Ovary (tissue), 3 donors: ENCODE results near the gene PDE4D.
"Not testable (repeated sequence)": the region's sequence is repeated elsewhere in the genome, so short reads cannot be mapped to it uniquely, and the experiment has no call there.

ENCODE experiments used
- EP300 ChIP-seq: sonication (generic); formaldehyde crosslinking; IDR thresholded peaks from one replicate; pipeline ENCODE4 v1.6.1; 2017; ENCODE audit warnings: antibody characterized with exemption
- POLR2A ChIP-seq: fragments of 450-650 bp; IDR thresholded peaks from one replicate; pipeline ENCODE4 v1.6.1; 2017; ENCODE audit warnings: antibody characterized with exemption, mild to moderate bottlenecking, moderate library complexity
- TF ChIP-seq, protein P1 (sequence below), 3 donors: fragments of 450-650 bp in 2 of 3; fragments of 200-600 bp in 1 of 3; IDR thresholded peaks; one replicate each; pipeline versions ENCODE4 v1.5.1 to v1.8.0; 2016 to 2022; ENCODE audit warnings: antibody characterized with exemption in 3 of 3, mild to moderate bottlenecking in 1 of 3
- donor health status: DM: no; HTN: no; CAD: no.

DNA sequence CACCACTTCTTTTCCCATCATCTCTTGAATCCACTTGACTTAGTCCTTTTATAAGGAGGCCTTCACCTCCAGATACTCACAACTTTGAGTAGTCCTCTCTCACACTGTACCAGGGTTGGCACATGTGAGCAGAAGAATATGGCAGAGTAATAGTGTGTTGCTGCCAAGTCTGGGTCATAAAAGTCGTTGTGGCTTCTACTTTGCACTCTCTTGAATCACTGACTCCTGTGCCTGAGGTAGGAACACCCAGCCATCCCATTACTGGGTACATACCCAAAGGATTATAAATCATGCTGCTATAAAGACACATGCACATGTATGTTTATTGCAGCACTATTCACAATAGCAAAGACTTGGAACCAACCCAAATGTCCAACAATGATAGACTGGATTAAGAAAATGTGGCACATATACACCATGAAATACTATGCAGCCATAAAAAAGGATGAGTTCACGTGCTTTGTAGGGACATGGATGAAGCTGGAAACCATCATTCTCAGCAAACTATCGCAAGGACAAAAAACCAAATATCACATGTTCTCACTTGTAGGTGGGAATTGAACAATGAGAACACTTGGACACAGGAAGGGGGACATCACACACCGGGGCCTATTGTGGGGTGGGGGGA, 145.4 kb downstream of the PDE4D start:
- TF ChIP-seq POLR2A, EP300: not testable (repeated sequence)
- TF ChIP-seq, protein P1, sequence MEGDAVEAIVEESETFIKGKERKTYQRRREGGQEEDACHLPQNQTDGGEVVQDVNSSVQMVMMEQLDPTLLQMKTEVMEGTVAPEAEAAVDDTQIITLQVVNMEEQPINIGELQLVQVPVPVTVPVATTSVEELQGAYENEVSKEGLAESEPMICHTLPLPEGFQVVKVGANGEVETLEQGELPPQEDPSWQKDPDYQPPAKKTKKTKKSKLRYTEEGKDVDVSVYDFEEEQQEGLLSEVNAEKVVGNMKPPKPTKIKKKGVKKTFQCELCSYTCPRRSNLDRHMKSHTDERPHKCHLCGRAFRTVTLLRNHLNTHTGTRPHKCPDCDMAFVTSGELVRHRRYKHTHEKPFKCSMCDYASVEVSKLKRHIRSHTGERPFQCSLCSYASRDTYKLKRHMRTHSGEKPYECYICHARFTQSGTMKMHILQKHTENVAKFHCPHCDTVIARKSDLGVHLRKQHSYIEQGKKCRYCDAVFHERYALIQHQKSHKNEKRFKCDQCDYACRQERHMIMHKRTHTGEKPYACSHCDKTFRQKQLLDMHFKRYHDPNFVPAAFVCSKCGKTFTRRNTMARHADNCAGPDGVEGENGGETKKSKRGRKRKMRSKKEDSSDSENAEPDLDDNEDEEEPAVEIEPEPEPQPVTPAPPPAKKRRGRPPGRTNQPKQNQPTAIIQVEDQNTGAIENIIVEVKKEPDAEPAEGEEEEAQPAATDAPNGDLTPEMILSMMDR (IDR thresholded peaks at IDR 0.05), result not testable (repeated sequence)
